Left ventricle myocardium inferior (tissue), 1 donor: ENCODE measurements around the gene MRPS9. TPM values are rescaled to one million over a fixed set of nuclear protein-coding genes. Genes with fewer than 3 reads are reported as not detected.

Experiments
- DNase-seq: peaks from one replicate; pipeline ENCODE4 v3.0.0-alpha.2; 2020
- H3K27ac ChIP-seq: fragments of 200-600 bp; replicated peaks from 2 replicates; pipeline ENCODE4 v1.8.0; 2021
- H3K27me3 ChIP-seq: fragments of 200-600 bp; 2 replicates; pipeline ENCODE4 v1.8.0; 2021; ENCODE audit warnings: low read depth
- H3K36me3 ChIP-seq: fragments of 200-600 bp; 2 replicates; pipeline ENCODE4 v1.8.0; 2021
- H3K4me1 ChIP-seq: fragments of 200-600 bp; 2 replicates; pipeline ENCODE4 v1.8.0; 2021
- H3K4me3 ChIP-seq: fragments of 200-600 bp; 2 replicates; pipeline ENCODE4 v1.8.0; 2021; ENCODE audit warnings: mild to moderate bottlenecking, moderate library complexity
- H3K9me3 ChIP-seq: fragments of 200-600 bp; replicated peaks from 2 replicates; pipeline ENCODE4 v1.8.0; 2021
- intact Hi-C: fragments of 100-400 bp; cut with micrococcal nuclease; formaldehyde crosslinking; loops from one replicate; pipeline ENCODE4 v1.11.0; 2022
- total RNA-seq: library from RNA; stranded (reverse); fragmentation: NEBNext Ultra II Directional; extraction: Animal tissue kit (Norgen Biotek cat#: 25700); gene quantifications from one replicate; pipeline ENCODE4 v1.2.1, GENCODE V29; 2021
- TF ChIP-seq, protein P1 (sequence below): fragments of 200-600 bp; IDR thresholded peaks from 2 replicates; pipeline ENCODE4 v1.8.0; 2021; ENCODE audit warnings: antibody characterized with exemption, mild to moderate bottlenecking, borderline replicate concordance
- donor health status: DM: no; HTN: yes; CAD: no; lungs with severe emphysema.

MRPS9 gene
- total RNA-seq, 1 donor from 2014 or later, result 73.2 TPM

DNA sequence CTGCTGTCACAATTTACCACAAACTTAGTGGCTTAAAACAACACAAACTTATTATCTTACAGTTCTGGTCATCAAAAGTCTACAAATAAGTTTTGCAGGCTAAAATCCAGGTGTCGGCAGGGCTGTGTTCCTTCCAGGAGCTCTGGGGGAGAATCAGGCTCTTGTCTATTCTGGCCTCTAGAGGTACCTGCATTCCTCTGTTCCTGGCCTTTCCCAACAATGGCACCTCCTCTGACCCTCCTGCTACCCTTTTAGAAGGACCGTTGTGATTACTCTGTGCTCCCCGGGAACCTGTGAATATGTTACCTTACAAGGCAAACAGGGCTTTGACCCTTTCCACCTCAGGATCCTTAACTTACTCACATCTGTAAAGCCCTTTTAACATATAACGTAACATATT, 98.5 kb downstream of the MRPS9 start:
- no peak overlapping the region for H3K27ac ChIP-seq
- peaks cover 40% of the 10 kb centered on the region for H3K27me3 ChIP-seq
- H3K4me1 ChIP-seq, result no peaks in the 10 kb centered on the region
- H3K4me3 ChIP-seq, result no peak overlapping the region
- H3K36me3 ChIP-seq, result no peaks in the 10 kb centered on the region
- no peaks in the 10 kb centered on the region for H3K9me3 ChIP-seq
- intact Hi-C loops, result no loop called here
- DNase-seq, result no peak
- TF ChIP-seq, protein P1, sequence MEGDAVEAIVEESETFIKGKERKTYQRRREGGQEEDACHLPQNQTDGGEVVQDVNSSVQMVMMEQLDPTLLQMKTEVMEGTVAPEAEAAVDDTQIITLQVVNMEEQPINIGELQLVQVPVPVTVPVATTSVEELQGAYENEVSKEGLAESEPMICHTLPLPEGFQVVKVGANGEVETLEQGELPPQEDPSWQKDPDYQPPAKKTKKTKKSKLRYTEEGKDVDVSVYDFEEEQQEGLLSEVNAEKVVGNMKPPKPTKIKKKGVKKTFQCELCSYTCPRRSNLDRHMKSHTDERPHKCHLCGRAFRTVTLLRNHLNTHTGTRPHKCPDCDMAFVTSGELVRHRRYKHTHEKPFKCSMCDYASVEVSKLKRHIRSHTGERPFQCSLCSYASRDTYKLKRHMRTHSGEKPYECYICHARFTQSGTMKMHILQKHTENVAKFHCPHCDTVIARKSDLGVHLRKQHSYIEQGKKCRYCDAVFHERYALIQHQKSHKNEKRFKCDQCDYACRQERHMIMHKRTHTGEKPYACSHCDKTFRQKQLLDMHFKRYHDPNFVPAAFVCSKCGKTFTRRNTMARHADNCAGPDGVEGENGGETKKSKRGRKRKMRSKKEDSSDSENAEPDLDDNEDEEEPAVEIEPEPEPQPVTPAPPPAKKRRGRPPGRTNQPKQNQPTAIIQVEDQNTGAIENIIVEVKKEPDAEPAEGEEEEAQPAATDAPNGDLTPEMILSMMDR, result no peak

GRCh38 chr2:105138643-105139042, 100.8 kb downstream of the MRPS9 start:
- intact Hi-C loops, result no loop called here
- Histone ChIP-seq H3K4me3 (no peak overlapping the region), H3K36me3 (no peaks in the 10 kb centered on the region), H3K27ac (no peak overlapping the region), H3K27me3 (peaks cover 61% of the 10 kb centered on the region), H3K9me3 (no peaks in the 10 kb centered on the region), H3K4me1 (peaks cover 3% of the 10 kb centered on the region)
- DNase-seq, result no peak
- TF ChIP-seq, protein P1, result no peak

DNA sequence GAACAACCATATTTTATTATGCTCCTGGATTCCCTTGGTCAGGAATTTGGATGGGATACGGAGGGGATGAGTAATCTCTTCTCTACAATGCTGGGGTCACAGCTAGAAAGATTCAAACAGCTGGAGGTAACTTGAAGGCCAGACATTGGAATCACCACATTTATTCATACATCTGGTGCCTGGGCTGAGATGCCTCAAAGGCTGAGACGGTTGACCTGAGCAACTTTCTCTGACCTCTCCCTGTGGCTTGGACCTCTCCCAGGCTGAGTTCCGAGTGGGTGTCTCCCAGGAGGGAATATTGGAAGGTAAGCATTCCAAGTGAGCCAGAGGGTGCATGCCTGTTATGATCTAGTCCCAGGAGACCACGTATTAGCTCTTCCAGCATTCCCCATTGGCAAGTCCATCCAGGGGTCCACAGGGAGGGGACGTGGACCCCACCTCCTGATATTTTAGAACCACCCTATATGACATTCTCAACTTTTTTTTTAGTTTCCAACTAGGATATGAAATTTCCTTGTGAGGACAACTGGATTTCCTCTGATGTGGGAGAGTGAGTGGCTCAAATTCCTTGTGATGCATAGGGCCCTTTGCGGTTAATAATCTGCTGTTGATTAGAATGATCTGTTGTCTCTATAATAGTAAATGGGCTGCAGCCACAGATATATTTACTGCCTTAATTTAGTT, 101.8 kb downstream of the MRPS9 start:
- H3K27me3 ChIP-seq, result peaks cover 71% of the 10 kb centered on the region
- H3K36me3 ChIP-seq, result no peaks in the 10 kb centered on the region
- intact Hi-C loops, result no loop called here
- DNase-seq, result no peak
- TF ChIP-seq, protein P1, result no peak
- H3K27ac ChIP-seq, result no peak overlapping the region
- H3K9me3 ChIP-seq, result no peaks in the 10 kb centered on the region
- H3K4me3 ChIP-seq, result no peak overlapping the region
- peaks cover 9% of the 10 kb centered on the region for H3K4me1 ChIP-seq

DNA sequence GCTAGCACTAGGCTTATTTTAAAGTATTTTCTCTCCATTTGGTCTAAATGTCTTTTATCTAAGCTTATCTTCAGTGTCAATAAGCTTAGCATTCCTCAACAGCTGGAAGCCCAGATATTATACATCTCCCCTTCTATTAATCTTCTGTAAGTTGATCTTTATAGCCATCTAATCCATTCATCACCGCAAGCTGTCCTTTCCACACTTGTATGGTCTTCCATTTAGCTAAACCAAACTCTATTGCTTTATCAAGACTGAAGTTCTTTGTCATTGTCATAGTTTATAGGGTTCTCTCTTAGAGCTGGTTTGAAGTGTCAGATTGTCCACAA, 102.3 kb downstream of the MRPS9 start:
- Histone ChIP-seq H3K27me3 (peaks cover 76% of the 10 kb centered on the region), H3K27ac (no peak overlapping the region), H3K4me1 (peaks cover 9% of the 10 kb centered on the region), H3K4me3 (no peak overlapping the region), H3K9me3 (no peaks in the 10 kb centered on the region), H3K36me3 (no peaks in the 10 kb centered on the region)
- DNase-seq, result no peak
- TF ChIP-seq, protein P1, result no peak
- intact Hi-C loops, result no loop called here

DNA sequence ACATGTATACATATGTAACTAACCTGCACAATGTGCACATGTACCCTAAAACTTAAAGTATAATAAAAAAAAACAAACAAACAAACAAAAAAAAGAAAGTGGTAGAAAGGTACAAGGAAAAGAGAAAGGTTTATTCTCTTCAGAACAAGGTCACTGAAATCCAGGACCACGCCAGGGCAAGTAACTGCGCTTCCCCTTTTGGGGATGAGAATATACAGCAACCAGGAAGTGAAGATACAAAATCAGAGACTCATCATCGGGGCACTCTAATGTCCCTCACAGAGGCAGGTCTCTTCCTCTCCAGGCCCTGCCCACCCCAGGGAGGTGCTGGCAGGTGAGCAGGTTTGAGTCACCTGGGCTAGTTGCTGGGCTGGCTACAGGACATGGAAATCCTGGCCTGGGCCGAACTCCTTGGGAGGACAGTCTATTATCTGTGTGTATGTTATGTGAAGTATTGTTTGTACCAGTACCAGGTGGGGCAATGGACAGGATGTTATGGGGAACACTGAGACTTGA, 103.3 kb downstream of the MRPS9 start:
- no peaks in the 10 kb centered on the region for H3K36me3 ChIP-seq
- H3K27me3 ChIP-seq, result peaks cover 86% of the 10 kb centered on the region
- peaks cover 9% of the 10 kb centered on the region for H3K4me1 ChIP-seq
- intact Hi-C loops, result no loop called here
- no peak overlapping the region for H3K27ac ChIP-seq
- no peak for DNase-seq
- TF ChIP-seq, protein P1, result no peak
- H3K9me3 ChIP-seq, result no peaks in the 10 kb centered on the region
- no peak overlapping the region for H3K4me3 ChIP-seq
